Ishikawa (cell line): ENCODE results near the gene COG5.

Source experiments
- CEBPB ChIP-seq: IDR thresholded peaks from 2 replicates; pipeline ENCODE4 v1.6.1; 2012
- CREB1 ChIP-seq: IDR thresholded peaks from 2 replicates; pipeline ENCODE4 v1.6.1; 2012; ENCODE audit warnings: low read depth
- EGR1 ChIP-seq: IDR thresholded peaks from 2 replicates; pipeline ENCODE4 v1.6.1; 2012
- EP300 ChIP-seq: IDR thresholded peaks from 2 replicates; pipeline ENCODE4 v1.6.1; 2012; ENCODE audit warnings: borderline replicate concordance
- FOXM1 ChIP-seq: IDR thresholded peaks from 2 replicates; pipeline ENCODE4 v1.6.1; 2012; ENCODE audit warnings: low read depth, borderline replicate concordance
- NFIC ChIP-seq: IDR thresholded peaks from 2 replicates; pipeline ENCODE4 v1.6.1; 2012
- RAD21 ChIP-seq: IDR thresholded peaks from 2 replicates; pipeline ENCODE4 v1.6.1; 2012; ENCODE audit warnings: low read depth
- TAF1 ChIP-seq: IDR thresholded peaks from 2 replicates; pipeline ENCODE4 v1.6.1; 2012; ENCODE audit warnings: low read depth, mild to moderate bottlenecking
- TCF12 ChIP-seq: IDR thresholded peaks from 2 replicates; pipeline ENCODE4 v1.6.1; 2012; ENCODE audit warnings: low read depth
- TEAD4 ChIP-seq: IDR thresholded peaks from 2 replicates; pipeline ENCODE4 v1.6.1; 2012
- YY1 ChIP-seq: IDR thresholded peaks from 2 replicates; pipeline ENCODE4 v1.6.1; 2012; ENCODE audit warnings: low read depth
- ZBTB7A ChIP-seq: IDR thresholded peaks from 2 replicates; pipeline ENCODE4 v1.6.1; 2012; ENCODE audit warnings: low read depth
- TF ChIP-seq, protein P1 (sequence below): IDR thresholded peaks from 2 replicates; pipeline ENCODE4 v1.6.1; 2012
- TF ChIP-seq, protein P2 (sequence below): IDR thresholded peaks from 2 replicates; pipeline ENCODE4 v1.6.1; 2012; ENCODE audit warnings: low read depth, mild to moderate bottlenecking
- TF ChIP-seq, protein P3 (sequence below): IDR thresholded peaks from 2 replicates; pipeline ENCODE4 v1.6.1; 2012

Gene COG5

DNA sequence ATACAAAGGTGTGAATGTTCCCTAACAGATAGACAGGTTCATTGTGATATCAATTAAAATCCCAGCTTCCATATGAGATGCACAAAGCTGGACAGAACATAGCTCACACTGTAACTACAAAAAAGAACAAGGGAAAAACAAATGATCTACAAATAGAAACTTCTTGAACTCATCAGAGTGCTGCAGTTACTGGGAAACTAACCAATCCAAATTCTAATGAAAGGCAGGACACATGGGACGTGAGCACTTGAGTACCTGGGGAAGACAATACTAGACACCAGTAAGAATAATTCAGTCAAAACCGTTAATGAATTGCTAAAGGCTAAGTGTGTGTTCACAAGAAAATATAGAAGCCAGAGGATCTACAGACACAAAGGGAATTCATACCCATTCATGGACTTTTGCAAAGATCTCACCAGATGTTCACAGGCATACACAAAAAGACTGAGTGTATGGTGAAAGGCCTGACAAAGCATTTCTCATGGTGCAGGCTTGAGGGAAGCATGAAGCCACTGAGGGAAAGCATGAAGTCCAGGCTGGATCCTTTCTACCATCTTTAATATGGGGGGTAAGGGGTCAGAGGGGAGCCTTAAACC is 101.7 kb downstream of the COG5 start:
- TF ChIP-seq, protein P1, sequence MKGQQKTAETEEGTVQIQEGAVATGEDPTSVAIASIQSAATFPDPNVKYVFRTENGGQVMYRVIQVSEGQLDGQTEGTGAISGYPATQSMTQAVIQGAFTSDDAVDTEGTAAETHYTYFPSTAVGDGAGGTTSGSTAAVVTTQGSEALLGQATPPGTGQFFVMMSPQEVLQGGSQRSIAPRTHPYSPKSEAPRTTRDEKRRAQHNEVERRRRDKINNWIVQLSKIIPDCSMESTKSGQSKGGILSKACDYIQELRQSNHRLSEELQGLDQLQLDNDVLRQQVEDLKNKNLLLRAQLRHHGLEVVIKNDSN = no peak
- no peak for TF ChIP-seq CEBPB
- TF ChIP-seq, protein P2, sequence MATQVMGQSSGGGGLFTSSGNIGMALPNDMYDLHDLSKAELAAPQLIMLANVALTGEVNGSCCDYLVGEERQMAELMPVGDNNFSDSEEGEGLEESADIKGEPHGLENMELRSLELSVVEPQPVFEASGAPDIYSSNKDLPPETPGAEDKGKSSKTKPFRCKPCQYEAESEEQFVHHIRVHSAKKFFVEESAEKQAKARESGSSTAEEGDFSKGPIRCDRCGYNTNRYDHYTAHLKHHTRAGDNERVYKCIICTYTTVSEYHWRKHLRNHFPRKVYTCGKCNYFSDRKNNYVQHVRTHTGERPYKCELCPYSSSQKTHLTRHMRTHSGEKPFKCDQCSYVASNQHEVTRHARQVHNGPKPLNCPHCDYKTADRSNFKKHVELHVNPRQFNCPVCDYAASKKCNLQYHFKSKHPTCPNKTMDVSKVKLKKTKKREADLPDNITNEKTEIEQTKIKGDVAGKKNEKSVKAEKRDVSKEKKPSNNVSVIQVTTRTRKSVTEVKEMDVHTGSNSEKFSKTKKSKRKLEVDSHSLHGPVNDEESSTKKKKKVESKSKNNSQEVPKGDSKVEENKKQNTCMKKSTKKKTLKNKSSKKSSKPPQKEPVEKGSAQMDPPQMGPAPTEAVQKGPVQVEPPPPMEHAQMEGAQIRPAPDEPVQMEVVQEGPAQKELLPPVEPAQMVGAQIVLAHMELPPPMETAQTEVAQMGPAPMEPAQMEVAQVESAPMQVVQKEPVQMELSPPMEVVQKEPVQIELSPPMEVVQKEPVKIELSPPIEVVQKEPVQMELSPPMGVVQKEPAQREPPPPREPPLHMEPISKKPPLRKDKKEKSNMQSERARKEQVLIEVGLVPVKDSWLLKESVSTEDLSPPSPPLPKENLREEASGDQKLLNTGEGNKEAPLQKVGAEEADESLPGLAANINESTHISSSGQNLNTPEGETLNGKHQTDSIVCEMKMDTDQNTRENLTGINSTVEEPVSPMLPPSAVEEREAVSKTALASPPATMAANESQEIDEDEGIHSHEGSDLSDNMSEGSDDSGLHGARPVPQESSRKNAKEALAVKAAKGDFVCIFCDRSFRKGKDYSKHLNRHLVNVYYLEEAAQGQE = no peak
- TF ChIP-seq CREB1 = no peak
- TF ChIP-seq EGR1 = no peak
- no peak for TF ChIP-seq FOXM1
- TF ChIP-seq TEAD4 = no peak
- no peak for TF ChIP-seq TCF12
- TF ChIP-seq ZBTB7A = no peak
- no peak for TF ChIP-seq NFIC
- TF ChIP-seq, protein P3, sequence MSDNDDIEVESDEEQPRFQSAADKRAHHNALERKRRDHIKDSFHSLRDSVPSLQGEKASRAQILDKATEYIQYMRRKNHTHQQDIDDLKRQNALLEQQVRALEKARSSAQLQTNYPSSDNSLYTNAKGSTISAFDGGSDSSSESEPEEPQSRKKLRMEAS = no peak
- no peak for TF ChIP-seq EP300
- TF ChIP-seq YY1 = no peak
- TF ChIP-seq RAD21 = no peak
- TF ChIP-seq TAF1 = no peak

DNA sequence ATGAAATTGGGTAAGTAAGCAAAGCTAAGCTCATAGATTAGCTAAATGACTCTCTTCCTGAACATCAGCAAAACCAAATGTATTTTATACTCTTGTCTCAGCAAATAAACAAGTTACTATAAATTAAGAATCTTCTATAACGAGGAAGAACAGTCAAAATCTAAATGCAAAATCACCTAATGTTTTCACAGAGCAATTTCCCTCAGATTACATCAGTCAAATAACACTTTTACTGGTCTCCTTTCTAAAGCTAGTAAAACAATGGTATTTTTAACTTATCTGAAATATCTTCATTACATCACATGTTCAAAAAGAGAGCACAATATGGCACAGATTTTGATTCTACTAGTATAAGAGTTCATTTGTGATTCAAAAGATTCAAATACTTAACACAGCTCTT is 110.3 kb downstream of the COG5 start:
- TF ChIP-seq NFIC (no peak), YY1 (no peak), CREB1 (no peak), RAD21 (no peak), TAF1 (no peak), ZBTB7A (no peak), EGR1 (no peak), TEAD4 (no peak), CEBPB (no peak), TCF12 (no peak), FOXM1 (no peak), EP300 (no peak)
- TF ChIP-seq, protein P1 = no peak
- TF ChIP-seq, protein P2 = no peak
- TF ChIP-seq, protein P3 = no peak

DNA sequence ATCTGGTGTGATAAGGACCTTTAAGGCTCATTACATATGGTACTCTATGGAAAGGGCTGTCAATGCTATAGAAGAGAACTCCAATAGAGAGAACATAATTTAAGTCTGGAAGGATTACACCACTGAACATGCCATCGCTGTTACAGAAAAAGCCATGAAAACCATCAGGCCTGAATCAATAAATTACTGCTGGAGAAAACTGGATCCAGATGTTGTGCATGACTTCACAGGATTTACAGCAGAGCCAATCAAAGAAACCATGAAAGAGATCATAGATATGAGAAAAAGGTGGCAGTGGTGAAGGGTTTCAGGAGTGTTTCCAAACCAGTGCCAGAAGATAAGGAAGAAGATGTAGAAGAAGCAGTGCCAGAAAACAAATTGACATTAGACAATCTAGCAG is 112.8 kb downstream of the COG5 start:
- TF ChIP-seq TAF1 = no peak
- TF ChIP-seq TEAD4 = no peak
- no peak for TF ChIP-seq TCF12
- TF ChIP-seq ZBTB7A = no peak
- no peak for TF ChIP-seq EGR1
- TF ChIP-seq YY1 = no peak
- TF ChIP-seq FOXM1 = no peak
- TF ChIP-seq, protein P3 = no peak
- TF ChIP-seq, protein P2 = no peak

DNA sequence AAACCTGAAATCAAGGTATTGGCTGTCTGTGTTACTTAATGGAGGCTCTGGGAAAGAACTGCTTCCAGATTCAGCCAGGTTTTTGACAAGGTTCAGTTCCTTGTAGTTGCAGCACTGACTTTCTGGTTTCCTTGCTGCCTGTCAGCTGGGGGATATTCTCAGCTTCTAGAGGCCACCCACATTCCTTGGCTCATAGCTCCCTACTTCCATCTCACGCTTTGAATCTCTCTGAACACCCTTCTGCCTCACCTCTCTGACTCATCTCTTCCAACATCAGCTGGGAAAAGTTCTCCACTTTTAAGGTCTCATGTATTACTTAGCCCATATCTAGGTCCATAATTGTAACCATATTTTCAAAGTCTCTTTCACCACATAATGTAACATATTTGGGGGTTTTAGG is 116.7 kb downstream of the COG5 start:
- TF ChIP-seq, protein P2 = no peak
- no peak for TF ChIP-seq YY1
- no peak for TF ChIP-seq TEAD4
- TF ChIP-seq RAD21 = no peak
- TF ChIP-seq EGR1 = no peak
- no peak for TF ChIP-seq NFIC
- TF ChIP-seq, protein P3 = no peak
- no peak for TF ChIP-seq TAF1
- no peak for TF ChIP-seq TCF12
